IMR-90 (cell line): Measurements from ENCODE around the gene SLC15A1. TPM values are rescaled to one million over a fixed set of nuclear protein-coding genes. Genes with fewer than 3 reads are reported as not detected.

ENCODE experiments used
- ATAC-seq: fragments of 200-7000 bp; cut with Tn5 transposase; 2 replicates; pipeline ENCODE4 v1.9.1; 2020; ENCODE audit warnings: low read depth, mild to moderate bottlenecking, moderate library complexity
- BruUV-seq: library from RNA; stranded (reverse); fragments of 400-500 nt; replicated peaks from 2 replicates; lab custom pipeline; 2021; lab: Mats Ljungman, UMichigan
- CTCF ChIA-PET: fragments of 300-600 bp; formaldehyde crosslinking; extraction: SDS; loops from one replicate; lab custom pipeline; 2021; ENCODE audit warnings: antibody characterized with exemption; lab: Yijun Ruan, JAX
- POLR2A ChIA-PET: fragments of 300-600 bp; sonication (Branson Sonifier 250); formaldehyde crosslinking; loops from one replicate; lab custom pipeline; 2022; ENCODE audit warnings: antibody characterized with exemption; ENCODE audit not compliant: unreplicated experiment; lab: Charles Lee
- DNase-seq: peaks from one replicate; pipeline ENCODE4 v3.0.0; 2013
- H2AFZ ChIP-seq: replicated peaks from 2 replicates; pipeline ENCODE3; 2013; ENCODE audit warnings: low read length, mild to moderate bottlenecking; ENCODE audit not compliant: poor library complexity
- H2AK5ac ChIP-seq: 2 replicates; pipeline ENCODE4 v1.6.1; 2013; ENCODE audit warnings: low read depth, low read length, inconsistent platforms
- H2AK9ac ChIP-seq: replicated peaks from 2 replicates; pipeline ENCODE3; 2013; ENCODE audit warnings: mild to moderate bottlenecking, low read depth, low read length, moderate library complexity; ENCODE audit not compliant: poor library complexity
- H2BK120ac ChIP-seq: 2 replicates; pipeline ENCODE4 v1.6.1; 2013; ENCODE audit warnings: low read depth, low read length, inconsistent platforms
- H2BK15ac ChIP-seq: 3 replicates; pipeline ENCODE4 v1.6.1; 2013; ENCODE audit warnings: low read depth, low read length, inconsistent platforms
- H2BK20ac ChIP-seq: 2 replicates; pipeline ENCODE4 v1.6.1; 2013; ENCODE audit warnings: low read depth, mild to moderate bottlenecking, inconsistent platforms, low read length, moderate library complexity
- H2BK5ac ChIP-seq: 2 replicates; pipeline ENCODE4 v1.6.1; 2013; ENCODE audit warnings: mild to moderate bottlenecking, low read depth, low read length, inconsistent platforms; ENCODE audit not compliant: poor library complexity, severe bottlenecking
- H3K14ac ChIP-seq: replicated peaks from 2 replicates; pipeline ENCODE4 v1.6.1; 2013; ENCODE audit warnings: low read depth, low read length, inconsistent platforms
- H3K18ac ChIP-seq: 2 replicates; pipeline ENCODE4 v1.6.1; 2013; ENCODE audit warnings: low read depth, low read length, control low read depth
- H3K23ac ChIP-seq: 2 replicates; pipeline ENCODE4 v1.6.1; 2013; ENCODE audit warnings: low read depth, low read length, inconsistent platforms
- H3K27ac ChIP-seq: 2 replicates; pipeline ENCODE4 v1.5.1; 2013; ENCODE audit warnings: mild to moderate bottlenecking, control low read depth, low read length; ENCODE audit not compliant: insufficient read depth
- H3K27me3 ChIP-seq: 2 replicates; pipeline ENCODE4 v1.6.1; 2013; ENCODE audit warnings: low read length; ENCODE audit not compliant: control insufficient read depth, insufficient read depth
- H3K36me3 ChIP-seq: 2 replicates; pipeline ENCODE4 v1.6.1; 2013; ENCODE audit warnings: low read length, mixed read lengths; ENCODE audit not compliant: control insufficient read depth, insufficient read depth
- H3K4ac ChIP-seq: 2 replicates; pipeline ENCODE4 v1.6.1; 2013; ENCODE audit warnings: low read depth, low read length, inconsistent platforms
- H3K4me1 ChIP-seq: 2 replicates; pipeline ENCODE4 v1.6.1; 2013; ENCODE audit warnings: low read length, mixed read lengths; ENCODE audit not compliant: control insufficient read depth, insufficient read depth
- H3K4me2 ChIP-seq: 2 replicates; pipeline ENCODE4 v1.6.1; 2013; ENCODE audit warnings: low read depth, mild to moderate bottlenecking, control low read depth, low read length, moderate library complexity
- H3K4me3 ChIP-seq: 2 replicates; pipeline ENCODE4 v1.5.1; 2013; ENCODE audit warnings: low read depth, mild to moderate bottlenecking, control low read depth, low read length, moderate library complexity; ENCODE audit not compliant: insufficient read depth
- H3K56ac ChIP-seq: 2 replicates; pipeline ENCODE4 v1.6.1; 2013; ENCODE audit warnings: low read length, inconsistent platforms; ENCODE audit not compliant: insufficient read depth; ENCODE audit errors: extremely low read depth
- H3K79me1 ChIP-seq, 2 experiments: 2 replicates each; pipeline ENCODE4 v1.6.1; 2013; ENCODE audit warnings: low read length in 2 of 2, inconsistent platforms in 1 of 2, low read depth in 1 of 2
- H3K9ac ChIP-seq: 2 replicates; pipeline ENCODE4 v1.6.1; 2013; ENCODE audit warnings: low read depth, low read length, control low read depth
- H3K9me1 ChIP-seq: 2 replicates; pipeline ENCODE4 v1.6.1; 2013; ENCODE audit warnings: low read length, inconsistent platforms; ENCODE audit not compliant: insufficient read depth
- H3K9me3 ChIP-seq: 2 replicates; pipeline ENCODE4 v1.6.1; 2013; ENCODE audit warnings: low read length; ENCODE audit not compliant: control insufficient read depth, insufficient read depth
- H4K20me1 ChIP-seq: 2 replicates; pipeline ENCODE4 v1.6.1; 2013; ENCODE audit warnings: low read length, inconsistent platforms; ENCODE audit not compliant: insufficient read depth
- H4K5ac ChIP-seq: 2 replicates; pipeline ENCODE4 v1.6.1; 2013; ENCODE audit warnings: mild to moderate bottlenecking, low read depth, low read length, control low read depth
- H4K8ac ChIP-seq, 2 experiments: 2 replicates each; pipeline ENCODE4 v1.6.1; 2013; ENCODE audit warnings: low read depth in 2 of 2, low read length in 2 of 2, control low read depth in 1 of 2, inconsistent platforms in 1 of 2
- H4K91ac ChIP-seq: 2 replicates; pipeline ENCODE4 v1.6.1; 2013; ENCODE audit warnings: low read depth, low read length, inconsistent platforms; ENCODE audit not compliant: insufficient read depth
- CEBPB ChIP-seq: IDR thresholded peaks from 2 replicates; pipeline ENCODE4 v1.6.1; 2012; ENCODE audit warnings: low read depth, low read length, improper control_type of control experiment
- MAZ ChIP-seq: IDR thresholded peaks from 2 replicates; pipeline ENCODE4 v1.6.1; 2012; ENCODE audit warnings: low read depth, mild to moderate bottlenecking, low read length, improper control_type of control experiment, moderate library complexity, borderline replicate concordance
- NFE2L2 ChIP-seq: fragments of 150-350 bp; IDR thresholded peaks from 2 replicates; pipeline ENCODE4 v1.6.1; 2016; ENCODE audit warnings: low read depth, mild to moderate bottlenecking, low read length
- POLR2A ChIP-seq: IDR thresholded peaks from 2 replicates; pipeline ENCODE4 v1.6.1; 2012; ENCODE audit warnings: mild to moderate bottlenecking, low read depth, low read length
- RCOR1 ChIP-seq: IDR thresholded peaks from 2 replicates; pipeline ENCODE4 v1.6.1; 2012; ENCODE audit warnings: mild to moderate bottlenecking, low read length, improper control_type of control experiment; ENCODE audit not compliant: insufficient replicate concordance
- SMC3 ChIP-seq: fragments of 150-350 bp; IDR thresholded peaks from 2 replicates; pipeline ENCODE4 v1.6.1; 2016; ENCODE audit warnings: low read depth, mild to moderate bottlenecking, antibody characterized with exemption, low read length, moderate library complexity
- WGBS, 2 experiments: methylation state at CpG; one replicate each; pipeline versions ENCODE4 v1.1.5 to v1.1.7; 2013; ENCODE audit warnings: missing lambda C conversion rate in 2 of 2; ENCODE audit not compliant: insufficient read length in 1 of 2; ENCODE audit errors: extremely low coverage in 2 of 2; 5-methylcytosine and 5-hydroxymethylcytosine counted together
- dilution Hi-C: fragments of 300-500 bp; cut with HindIII; formaldehyde crosslinking; loops from one replicate; pipeline ENCODE4 v1.14.3; 2018; ENCODE audit warnings: low sequenced_read_pairs; ENCODE audit not compliant: unreplicated experiment
- in situ Hi-C: fragments of 300-500 bp; cut with MboI; formaldehyde crosslinking; loops from 3 replicates; pipeline ENCODE4 v1.14.3; 2019; ENCODE audit warnings: low sequenced_read_pairs, inconsistent platforms, mixed read lengths
- intact Hi-C: fragments of 100-400 bp; cut with micrococcal nuclease; formaldehyde crosslinking; loops from 2 replicates; pipeline ENCODE4 v1.10.0; 2022
- polyA plus RNA-seq, 3 experiments: library from polyadenylated mRNA; depleted of rRNA; stranded (reverse); fragments of >200 nt; gene quantifications; 2 replicates each; pipeline ENCODE4 v1.2.3, GENCODE V29; 2012; ENCODE audit warnings: low replicate concordance in 1 of 3
- total RNA-seq: library from RNA; depleted of rRNA; stranded (reverse); fragments of >200 nt; gene quantifications from 2 replicates; pipeline ENCODE4 v1.2.3, GENCODE V29; 2012
- TF ChIP-seq, protein P1 (sequence below): conservative IDR thresholded peaks from 2 replicates; pipeline ENCODE4 v1.5.1; 2012; ENCODE audit warnings: mild to moderate bottlenecking, low read depth, low read length, improper control_type of control experiment
- TF ChIP-seq, protein P2 (sequence below): fragments of 150-350 bp; IDR thresholded peaks from 2 replicates; pipeline ENCODE4 v1.6.1; 2016; ENCODE audit warnings: low read depth, mild to moderate bottlenecking, low read length, moderate library complexity, borderline replicate concordance

The SLC15A1 gene
- total and polyA plus RNA-seq, 2 of the 4 experiments (the other 2 are of a cell fraction), result not detected

DNA sequence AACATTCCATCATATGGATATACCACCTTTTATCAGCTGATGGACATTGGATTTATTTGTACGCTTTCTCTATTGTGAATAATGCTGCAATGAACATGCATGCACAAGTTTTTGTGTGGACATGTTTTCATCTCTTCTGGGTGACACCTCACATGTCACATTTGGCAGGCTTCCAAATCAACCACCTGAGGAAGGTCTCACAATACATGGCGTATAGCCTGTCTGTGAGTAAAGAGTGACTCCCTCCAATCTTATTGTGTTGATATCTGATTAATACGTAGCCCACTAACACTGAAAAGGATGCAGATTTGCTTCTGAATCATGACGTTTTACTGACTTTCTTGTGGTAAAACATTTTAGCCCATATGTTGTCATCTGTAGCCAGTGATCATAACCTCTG, 61.1 kb downstream of the SLC15A1 start:
- Histone ChIP-seq H3K4me2 (no peak overlapping the region), H3K9ac (no peak overlapping the region), H3K36me3 (no peaks in the 10 kb centered on the region), H4K8ac (no peak overlapping the region), H4K5ac (no peak overlapping the region), H4K91ac (no peak overlapping the region), H3K9me1 (no peaks in the 10 kb centered on the region), H3K9me3 (no peaks in the 10 kb centered on the region), H2BK120ac (no peak overlapping the region), H2AK5ac (no peak overlapping the region), H3K4me3 (no peak overlapping the region), H3K27me3 (peaks cover 13% of the 10 kb centered on the region), H3K18ac (no peak overlapping the region), H3K14ac (no peak overlapping the region), H2BK20ac (no peak overlapping the region), H2AFZ (no peak overlapping the region), H3K56ac (no peak overlapping the region), H3K4ac (no peak overlapping the region), H3K27ac (no peak overlapping the region), H2BK15ac (no peak overlapping the region), H2AK9ac (no peak overlapping the region), H3K79me1 (no peaks in the 10 kb centered on the region), H3K23ac (no peak overlapping the region), H2BK5ac (no peak overlapping the region), H3K4me1 (no peaks in the 10 kb centered on the region), H4K20me1 (no peaks in the 10 kb centered on the region)
- intact Hi-C loops (no loop called here), in situ Hi-C loops (no loop called here), dilution Hi-C loops (no loop called here)
- DNase-seq, result no peak
- no CpG with 5 or more reads among the region's 4 CpGs for WGBS, 2 experiments
- TF ChIP-seq POLR2A (no peak), SMC3 (no peak), CEBPB (no peak), MAZ (no peak), RCOR1 (no peak), NFE2L2 (no peak)
- TF ChIP-seq, protein P1, sequence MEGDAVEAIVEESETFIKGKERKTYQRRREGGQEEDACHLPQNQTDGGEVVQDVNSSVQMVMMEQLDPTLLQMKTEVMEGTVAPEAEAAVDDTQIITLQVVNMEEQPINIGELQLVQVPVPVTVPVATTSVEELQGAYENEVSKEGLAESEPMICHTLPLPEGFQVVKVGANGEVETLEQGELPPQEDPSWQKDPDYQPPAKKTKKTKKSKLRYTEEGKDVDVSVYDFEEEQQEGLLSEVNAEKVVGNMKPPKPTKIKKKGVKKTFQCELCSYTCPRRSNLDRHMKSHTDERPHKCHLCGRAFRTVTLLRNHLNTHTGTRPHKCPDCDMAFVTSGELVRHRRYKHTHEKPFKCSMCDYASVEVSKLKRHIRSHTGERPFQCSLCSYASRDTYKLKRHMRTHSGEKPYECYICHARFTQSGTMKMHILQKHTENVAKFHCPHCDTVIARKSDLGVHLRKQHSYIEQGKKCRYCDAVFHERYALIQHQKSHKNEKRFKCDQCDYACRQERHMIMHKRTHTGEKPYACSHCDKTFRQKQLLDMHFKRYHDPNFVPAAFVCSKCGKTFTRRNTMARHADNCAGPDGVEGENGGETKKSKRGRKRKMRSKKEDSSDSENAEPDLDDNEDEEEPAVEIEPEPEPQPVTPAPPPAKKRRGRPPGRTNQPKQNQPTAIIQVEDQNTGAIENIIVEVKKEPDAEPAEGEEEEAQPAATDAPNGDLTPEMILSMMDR, result no peak
- TF ChIP-seq, protein P2, sequence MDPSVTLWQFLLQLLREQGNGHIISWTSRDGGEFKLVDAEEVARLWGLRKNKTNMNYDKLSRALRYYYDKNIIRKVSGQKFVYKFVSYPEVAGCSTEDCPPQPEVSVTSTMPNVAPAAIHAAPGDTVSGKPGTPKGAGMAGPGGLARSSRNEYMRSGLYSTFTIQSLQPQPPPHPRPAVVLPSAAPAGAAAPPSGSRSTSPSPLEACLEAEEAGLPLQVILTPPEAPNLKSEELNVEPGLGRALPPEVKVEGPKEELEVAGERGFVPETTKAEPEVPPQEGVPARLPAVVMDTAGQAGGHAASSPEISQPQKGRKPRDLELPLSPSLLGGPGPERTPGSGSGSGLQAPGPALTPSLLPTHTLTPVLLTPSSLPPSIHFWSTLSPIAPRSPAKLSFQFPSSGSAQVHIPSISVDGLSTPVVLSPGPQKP, result no peak
- POLR2A ChIA-PET, result no interaction called here
- no TSS peak for BruUV-seq
- no peak for ATAC-seq
- CTCF ChIA-PET, result no interaction called here
